ENCODE measurements around the gene PRR15L. TPM values are rescaled to one million over a fixed set of nuclear protein-coding genes. Genes with fewer than 3 reads are reported as not detected.
"Not testable (repeated sequence)": the region's sequence is repeated elsewhere in the genome, so short reads cannot be mapped to it uniquely, and the experiment has no call there.

PRR15L gene
- total RNA-seq, 6 donors from 2014 or later = 34.2 to 105 (median 75.2) TPM

DNA sequence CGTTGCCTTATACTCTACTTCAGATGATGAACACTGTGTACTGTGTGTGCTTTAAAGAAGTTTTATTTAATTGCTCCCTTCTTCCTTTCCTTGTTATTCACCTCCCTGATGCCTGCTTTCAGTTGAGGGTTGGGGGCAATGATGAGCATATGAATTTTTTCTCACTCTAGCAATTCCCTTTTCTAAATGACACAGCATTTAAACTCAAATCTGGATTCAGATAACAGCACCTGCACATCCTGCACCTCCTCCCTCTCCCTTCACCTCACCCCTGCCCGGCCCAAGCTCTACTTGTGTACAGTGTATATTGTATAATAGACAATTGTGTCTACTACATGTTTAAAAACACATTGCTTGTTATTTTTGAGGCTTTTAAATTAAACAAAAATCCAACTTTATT is 29.3 kb downstream of the PRR15L start:
- Histone ChIP-seq H3K27ac (no peak overlapping the region), H3K4me1 (no peaks in the 10 kb centered on the region), H3K36me3 (peaks cover 2 to 79% (median 67%) of the 10 kb centered on the region in 4 donors), H3K4me3 (no peak overlapping the region), H3K9me3 (no peaks in the 10 kb centered on the region), H3K27me3 (no peaks in the 10 kb centered on the region)
- ATAC-seq (ENCODE audit: low FRiP score in 2 of 2) (no peak), DNase-seq (no peak)
- TF ChIP-seq EP300 (IDR thresholded peaks at IDR 0.05) (no peak), POLR2AphosphoS5 (IDR thresholded peaks at IDR 0.05) (no peak), POLR2A (IDR thresholded peaks at IDR 0.05) (no peak)
- TF ChIP-seq, protein P1, sequence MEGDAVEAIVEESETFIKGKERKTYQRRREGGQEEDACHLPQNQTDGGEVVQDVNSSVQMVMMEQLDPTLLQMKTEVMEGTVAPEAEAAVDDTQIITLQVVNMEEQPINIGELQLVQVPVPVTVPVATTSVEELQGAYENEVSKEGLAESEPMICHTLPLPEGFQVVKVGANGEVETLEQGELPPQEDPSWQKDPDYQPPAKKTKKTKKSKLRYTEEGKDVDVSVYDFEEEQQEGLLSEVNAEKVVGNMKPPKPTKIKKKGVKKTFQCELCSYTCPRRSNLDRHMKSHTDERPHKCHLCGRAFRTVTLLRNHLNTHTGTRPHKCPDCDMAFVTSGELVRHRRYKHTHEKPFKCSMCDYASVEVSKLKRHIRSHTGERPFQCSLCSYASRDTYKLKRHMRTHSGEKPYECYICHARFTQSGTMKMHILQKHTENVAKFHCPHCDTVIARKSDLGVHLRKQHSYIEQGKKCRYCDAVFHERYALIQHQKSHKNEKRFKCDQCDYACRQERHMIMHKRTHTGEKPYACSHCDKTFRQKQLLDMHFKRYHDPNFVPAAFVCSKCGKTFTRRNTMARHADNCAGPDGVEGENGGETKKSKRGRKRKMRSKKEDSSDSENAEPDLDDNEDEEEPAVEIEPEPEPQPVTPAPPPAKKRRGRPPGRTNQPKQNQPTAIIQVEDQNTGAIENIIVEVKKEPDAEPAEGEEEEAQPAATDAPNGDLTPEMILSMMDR (IDR thresholded peaks at IDR 0.05) = no peak
- 46 to 69% methylated on average over 2 of the region's 2 CpGs for WGBS, 2 donors

DNA sequence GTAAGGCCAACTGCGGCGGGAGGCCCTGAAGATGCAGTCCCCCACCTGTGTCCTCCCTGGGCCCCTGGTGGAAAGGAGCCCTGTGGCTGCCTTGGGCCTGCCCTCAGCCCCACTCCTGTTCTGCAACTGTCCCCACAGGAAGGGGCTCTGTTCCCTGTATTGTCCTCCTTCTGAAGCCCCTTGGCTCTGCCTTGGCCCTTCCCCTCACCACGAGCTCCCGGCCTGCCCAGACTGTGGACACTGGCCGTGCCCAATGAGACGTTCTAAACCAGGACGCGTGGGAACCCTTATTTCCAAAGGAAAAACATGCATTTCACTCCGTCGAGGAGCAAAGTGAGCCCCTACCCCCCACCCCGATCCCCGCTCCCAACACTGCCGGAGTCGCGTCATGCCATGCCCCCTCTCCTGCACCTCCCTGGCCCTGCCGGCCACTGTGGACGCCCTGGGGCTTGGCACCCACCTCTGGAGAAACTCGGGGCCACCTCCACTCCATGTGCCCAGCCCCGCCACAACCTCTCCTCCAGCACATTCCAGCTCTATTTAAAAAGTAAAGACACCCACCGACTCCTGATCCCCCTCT is 29.8 kb downstream of the PRR15L start:
- Histone ChIP-seq H3K27ac (no peak overlapping the region), H3K4me3 (no peak overlapping the region), H3K4me1 (no peaks in the 10 kb centered on the region), H3K27me3 (no peaks in the 10 kb centered on the region), H3K36me3 (peaks cover 2 to 82% (median 72%) of the 10 kb centered on the region in 4 donors), H3K9me3 (no peaks in the 10 kb centered on the region)
- ATAC-seq (ENCODE audit: low FRiP score in 2 of 2) (no peak), DNase-seq (peak in 1 of 2 donors; percentile 55)
- WGBS, 2 donors = 93 to 95% methylated on average over 18 to 20 of the region's 20 CpGs
- TF ChIP-seq POLR2AphosphoS5 (IDR thresholded peaks at IDR 0.05) (no peak), EP300 (IDR thresholded peaks at IDR 0.05) (no peak), POLR2A (IDR thresholded peaks at IDR 0.05) (no peak)
- TF ChIP-seq, protein P1 (IDR thresholded peaks at IDR 0.05) = no peak

DNA sequence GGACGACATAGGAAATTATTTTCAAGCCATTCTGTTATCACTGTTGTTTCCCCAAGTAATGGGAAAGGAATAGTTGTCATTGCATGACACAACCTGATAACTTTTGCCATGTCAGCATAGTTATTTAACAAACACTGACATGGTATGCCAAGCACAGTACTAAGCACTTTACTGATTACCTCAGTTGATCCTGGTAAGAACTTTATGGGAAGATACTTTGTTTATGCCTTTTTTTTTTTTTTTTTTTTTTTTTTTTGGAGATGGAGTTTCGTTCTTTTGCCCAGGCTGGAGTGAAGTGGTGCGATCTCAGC is 32.0 kb downstream of the PRR15L start:
- no peaks in the 10 kb centered on the region for H3K9me3 ChIP-seq
- no peak for ATAC-seq (ENCODE audit: low FRiP score in 2 of 2)
- no peaks in the 10 kb centered on the region for H3K4me1 ChIP-seq
- 93 to 95% methylated on average over 3 of the region's 3 CpGs for WGBS, 2 donors
- no peak for DNase-seq
- no peak overlapping the region for H3K4me3 ChIP-seq
- H3K27me3 ChIP-seq = no peaks in the 10 kb centered on the region
- TF ChIP-seq POLR2A (IDR thresholded peaks at IDR 0.05) = no peak
- no peak for TF ChIP-seq POLR2AphosphoS5 (IDR thresholded peaks at IDR 0.05)
- no peak for TF ChIP-seq EP300 (IDR thresholded peaks at IDR 0.05)
- TF ChIP-seq, protein P1 (IDR thresholded peaks at IDR 0.05) = no peak
- no peak overlapping the region for H3K27ac ChIP-seq
- H3K36me3 ChIP-seq = peaks cover 2 to 87% (median 69%) of the 10 kb centered on the region in 4 donors

DNA sequence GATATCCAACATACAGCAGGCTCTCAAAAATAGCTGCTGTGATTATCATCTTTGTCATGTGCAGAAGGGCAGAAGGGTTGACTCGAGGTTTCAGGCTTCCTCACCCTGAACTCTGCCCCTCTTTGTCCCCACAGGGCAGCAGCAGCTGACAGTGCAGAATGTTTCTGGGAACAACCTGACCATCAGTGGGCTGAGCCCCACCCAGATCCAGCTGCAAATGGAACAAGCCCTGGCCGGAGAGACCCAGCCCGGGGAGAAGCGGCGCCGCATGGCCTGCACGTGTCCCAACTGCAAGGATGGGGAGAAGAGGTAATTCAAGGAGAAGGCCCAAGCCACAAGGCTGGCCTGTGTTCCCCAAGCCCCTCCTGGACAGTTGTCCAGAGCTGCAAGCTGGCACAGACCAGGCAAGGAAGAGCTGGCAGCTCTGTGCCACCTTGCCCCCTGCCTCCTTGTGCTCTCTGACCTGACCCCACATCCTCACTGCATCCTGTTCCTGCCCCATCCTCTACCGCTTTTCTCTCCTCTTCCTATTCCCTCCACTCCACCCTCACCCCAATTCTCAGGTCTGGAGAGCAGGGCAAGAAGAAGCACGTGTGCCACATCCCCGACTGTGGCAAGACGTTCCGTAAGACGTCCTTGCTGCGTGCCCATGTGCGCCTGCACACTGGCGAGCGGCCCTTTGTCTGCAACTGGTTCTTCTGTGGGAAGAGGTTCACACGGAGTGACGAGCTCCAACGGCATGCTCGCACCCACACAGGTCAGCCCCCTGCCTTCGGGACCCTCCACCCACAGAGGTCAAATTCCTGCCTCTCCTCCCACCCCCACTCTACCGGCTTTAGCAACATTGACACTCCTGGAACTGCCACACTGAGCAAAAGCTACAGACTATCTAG is 32.7 kb downstream of the PRR15L start:
- no peak for TF ChIP-seq POLR2A (IDR thresholded peaks at IDR 0.05)
- TF ChIP-seq POLR2AphosphoS5 (IDR thresholded peaks at IDR 0.05) = no peak
- TF ChIP-seq, protein P1 (IDR thresholded peaks at IDR 0.05) = no peak
- no peak for TF ChIP-seq EP300 (IDR thresholded peaks at IDR 0.05)
- ATAC-seq (ENCODE audit: low FRiP score in 2 of 2) = peak in 1 of 2 donors; percentile 25
- H3K4me3 ChIP-seq = no peak overlapping the region
- peaks cover 2 to 81% (median 64%) of the 10 kb centered on the region in 4 donors for H3K36me3 ChIP-seq
- 88 to 91% methylated on average over 19 to 23 of the region's 23 CpGs for whole genome bisulfite sequencing, 2 donors
- H3K27ac ChIP-seq = no peak overlapping the region
- DNase-seq = peak in 1 of 2 donors; percentile 78
- no peaks in the 10 kb centered on the region for H3K27me3 ChIP-seq
- H3K4me1 ChIP-seq = no peaks in the 10 kb centered on the region
- no peaks in the 10 kb centered on the region for H3K9me3 ChIP-seq

DNA sequence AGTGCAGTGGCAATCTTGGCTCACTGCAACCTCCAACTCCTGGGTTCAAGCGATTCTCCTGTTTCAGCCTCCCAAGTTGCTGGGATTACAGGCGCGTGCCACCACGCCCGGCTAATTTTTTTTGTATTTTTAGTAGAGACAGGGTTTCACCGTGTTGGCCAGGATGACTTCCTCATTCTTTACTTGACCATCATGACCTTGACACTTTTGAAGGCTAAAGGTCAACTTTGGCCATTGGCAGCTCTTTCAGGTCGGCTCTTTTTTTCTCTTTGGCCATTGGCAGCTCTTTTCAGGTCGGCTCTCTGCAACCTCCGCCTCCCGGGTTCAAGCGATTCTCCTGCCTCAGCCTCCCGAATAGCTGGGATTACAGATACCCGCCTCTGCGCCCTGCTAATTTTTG is 37.8 kb downstream of the PRR15L start:
- H3K4me1 ChIP-seq = not testable (repeated sequence)
- 93 to 94% methylated on average over 14 of the region's 14 CpGs for WGBS, 2 donors
- peaks cover 2 to 59% (median 34%) of the 10 kb centered on the region in 4 donors for H3K36me3 ChIP-seq

More for the DNA sequence above, 37.8 kb downstream of the PRR15L start:
- not testable (repeated sequence) for DNase-seq; ATAC-seq (ENCODE audit: low FRiP score in 2 of 2); H3K27me3 ChIP-seq; H3K27ac ChIP-seq; H3K4me3 ChIP-seq; H3K9me3 ChIP-seq

Measured in upper lobe of left lung (tissue), 6 donors.